ENCODE measurements around the gene BRF1.

The BRF1 gene

GRCh38 chr14:105207996-105208737 is 92.6 kb downstream of the BRF1 start:
- DNase-seq, result no peak

GRCh38 chr14:105207460-105207901 is 93.3 kb downstream of the BRF1 start:
- DNase-seq, result no peak

DNA sequence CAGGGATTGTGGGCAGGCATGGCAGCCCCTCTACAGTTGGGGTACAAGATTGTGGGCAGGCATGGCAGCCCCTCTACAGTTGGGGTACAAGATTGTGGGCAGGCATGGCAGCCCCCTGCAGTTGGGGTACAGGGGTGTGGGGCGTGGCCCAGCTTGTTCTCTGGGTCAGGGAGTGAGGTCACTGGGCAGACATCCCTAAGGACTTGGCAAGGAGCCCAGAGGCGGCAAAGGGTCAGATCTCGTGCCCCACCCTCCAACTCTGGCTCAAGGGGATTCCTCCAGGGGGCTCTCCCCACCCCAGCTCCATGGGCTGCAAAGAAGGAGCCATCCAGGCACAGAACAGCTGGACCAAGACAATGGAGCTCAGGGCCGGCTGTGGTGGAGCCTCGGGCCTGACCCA is 93.9 kb downstream of the BRF1 start:
- no peak for DNase-seq

- DNase-seq, result no peak
Measured at GRCh38 chr14:105205673-105206208, 95.1 kb downstream of the BRF1 start.

GRCh38 chr14:105204931-105205672 is 95.7 kb downstream of the BRF1 start:
- DNase-seq, result no peak

GRCh38 chr14:105204206-105204930 is 96.4 kb downstream of the BRF1 start:
- no peak for DNase-seq

- no peak for DNase-seq
Measured at GRCh38 chr14:105203701-105204100, 97.1 kb downstream of the BRF1 start.

DNA sequence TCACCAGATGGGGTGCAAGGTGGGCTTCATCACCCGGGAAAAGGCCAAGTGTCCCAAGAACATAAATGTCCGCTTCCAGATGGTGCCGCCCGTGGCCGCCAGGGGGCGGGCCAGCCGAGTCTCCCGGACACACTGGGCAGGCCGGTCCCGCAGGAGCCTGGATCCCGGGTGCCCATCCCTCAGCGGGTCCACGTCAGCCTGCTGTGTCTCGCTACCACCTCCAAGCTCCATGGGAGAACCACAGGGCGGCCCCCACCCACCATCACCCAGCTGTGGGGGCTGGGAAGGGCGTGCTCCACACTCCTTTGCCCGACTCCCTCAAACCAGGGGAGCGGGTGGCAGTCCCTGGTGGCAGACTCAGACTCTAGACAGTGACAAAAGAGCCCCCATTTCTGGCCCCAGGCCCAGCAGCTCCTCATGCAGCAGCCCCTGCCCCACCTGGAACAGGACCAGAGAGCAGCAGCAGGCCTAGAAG is 97.7 kb downstream of the BRF1 start:
- no peak for DNase-seq

DNA sequence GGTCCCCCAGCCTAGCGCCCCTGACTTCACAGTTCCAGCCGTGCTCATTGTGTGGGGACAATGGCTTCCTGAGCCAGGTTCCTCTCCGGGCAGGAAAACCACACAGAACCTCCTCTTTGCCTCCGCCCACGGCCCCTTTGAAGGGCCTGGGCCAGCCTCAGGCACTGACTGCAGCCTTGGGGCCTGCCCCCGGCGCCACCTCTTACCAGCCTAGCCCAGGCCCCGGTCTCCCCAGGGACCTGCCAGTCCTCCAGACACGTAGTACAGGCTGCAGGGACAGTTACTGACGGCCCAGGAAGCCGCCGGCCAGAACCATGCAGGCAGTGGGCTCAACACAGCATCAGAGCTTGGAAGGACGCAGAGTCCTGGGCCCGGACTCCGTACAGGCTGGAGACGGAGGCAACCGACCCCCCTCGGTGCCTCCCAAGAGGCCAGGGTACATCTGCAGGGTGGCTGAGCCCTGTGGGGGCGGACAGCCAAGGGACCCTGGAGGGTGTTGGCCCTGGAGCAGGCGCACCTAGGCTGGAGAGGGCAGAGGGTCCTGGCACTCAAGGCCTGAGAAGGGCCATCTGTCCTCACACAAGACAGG is 98.8 kb downstream of the BRF1 start:
- no peak for DNase-seq

- no peak for DNase-seq
Measured at GRCh38 chr14:105201156-105201924, 99.5 kb downstream of the BRF1 start.

DNA sequence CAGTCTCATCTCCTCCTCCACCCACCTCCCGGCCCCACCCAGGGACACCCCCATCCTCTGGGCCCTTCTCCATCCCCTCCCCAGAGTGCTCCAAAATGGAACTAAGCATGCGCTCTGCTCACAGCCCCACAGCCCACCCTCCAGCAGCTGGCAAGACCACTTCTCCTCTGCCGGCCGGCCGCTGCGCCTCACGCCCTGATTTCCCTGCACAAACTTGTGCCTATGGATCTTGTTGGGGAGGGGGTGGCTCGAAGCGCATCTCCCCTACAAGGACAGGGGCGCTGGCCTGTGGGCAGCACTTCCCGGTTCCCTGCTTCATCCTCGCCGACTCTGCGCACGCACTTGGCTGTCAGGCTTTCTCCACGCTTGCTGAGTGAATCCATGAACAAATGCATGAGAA is 100.2 kb downstream of the BRF1 start:
- DNase-seq, result no peak

DNA sequence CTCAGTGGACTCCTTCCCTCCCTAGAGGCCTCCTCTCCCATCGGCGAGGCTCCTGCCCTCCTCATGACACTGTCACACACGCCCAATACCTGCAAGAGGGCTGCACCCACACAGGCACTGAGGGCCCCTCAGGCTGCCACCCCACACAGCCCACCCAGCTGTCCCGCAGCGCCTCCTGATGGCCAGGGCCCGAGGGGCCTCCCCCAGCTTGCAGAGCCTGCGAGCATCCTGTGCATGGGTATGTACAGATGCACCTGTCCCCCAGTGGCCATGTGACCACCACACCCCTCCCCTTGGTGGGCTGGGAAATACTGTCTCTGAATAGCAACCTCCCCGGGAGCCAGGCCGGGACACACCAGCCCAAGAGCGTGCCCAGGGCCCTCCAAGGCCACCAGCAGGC is 100.7 kb downstream of the BRF1 start:
- DNase-seq, result no peak

DNA sequence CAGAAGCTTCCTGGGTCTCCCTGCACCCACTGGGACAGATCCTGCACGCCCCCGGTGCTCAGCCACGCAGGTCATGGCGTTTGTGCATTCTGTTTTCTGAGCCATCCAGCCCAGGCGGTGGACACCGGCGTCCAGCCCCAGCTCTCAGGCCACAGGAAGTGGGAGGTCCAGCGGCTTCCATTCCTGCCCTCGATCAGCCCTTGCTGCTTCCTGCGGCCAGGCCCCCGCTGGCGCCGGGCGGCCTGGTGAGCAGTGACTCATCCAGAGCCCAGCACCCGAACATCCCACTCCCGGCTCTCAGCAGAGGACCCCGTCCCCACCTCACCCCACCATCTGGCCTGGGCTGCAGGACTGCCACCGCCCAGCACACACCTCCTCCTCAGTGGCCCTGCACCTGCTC is 101.7 kb downstream of the BRF1 start:
- no peak for DNase-seq

GRCh38 chr14:105198588-105198987 is 102.2 kb downstream of the BRF1 start:
- DNase-seq, result no peak

GRCh38 chr14:105197211-105197641 is 103.6 kb downstream of the BRF1 start:
- DNase-seq, result no peak

- no peak for DNase-seq
Measured at GRCh38 chr14:105196265-105196960, 104.4 kb downstream of the BRF1 start.

- DNase-seq, result no peak
Measured at GRCh38 chr14:105195522-105196264, 105.1 kb downstream of the BRF1 start.

DNA sequence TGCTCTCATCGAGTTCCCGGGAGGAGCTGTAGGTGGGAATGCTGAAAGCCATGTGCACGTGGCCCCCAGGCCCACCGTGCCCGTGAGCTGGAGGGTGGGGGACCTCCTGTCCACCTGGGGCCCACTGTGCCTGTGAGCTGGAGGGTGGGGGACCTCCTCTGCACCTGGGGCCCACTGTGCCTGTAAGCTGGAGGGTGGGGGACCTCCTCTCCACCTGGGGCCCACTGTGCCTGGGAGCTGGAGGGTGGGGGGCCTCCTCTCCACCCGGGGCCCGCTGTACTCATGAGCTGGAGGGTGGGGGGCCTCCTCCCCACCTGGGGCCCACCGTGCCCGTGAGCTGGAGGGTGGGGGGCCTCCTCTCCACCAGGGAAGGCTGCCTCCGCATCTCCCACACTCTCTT is 105.8 kb downstream of the BRF1 start:
- DNase-seq, result no peak

- no peak for DNase-seq
Measured at GRCh38 chr14:105193916-105194782, 106.7 kb downstream of the BRF1 start.
